Panc1 (cell line): ENCODE results near the gene AIG1.

Experiments used
- POLR2AphosphoS5 ChIP-seq: IDR thresholded peaks from 2 replicates; pipeline ENCODE4 v1.6.1; 2012; ENCODE audit warnings: mild to moderate bottlenecking, low read depth, low read length, moderate library complexity
- REST ChIP-seq, 2 experiments: IDR thresholded peaks; 2 replicates each; pipeline ENCODE4 v1.6.1; 2011 to 2012; ENCODE audit warnings: low read depth in 2 of 2, control low read depth in 1 of 2, low read length in 1 of 2, mild to moderate bottlenecking in 1 of 2, moderate library complexity in 1 of 2; ENCODE audit not compliant: insufficient read depth in 1 of 2
- SIN3A ChIP-seq: IDR thresholded peaks from 2 replicates; pipeline ENCODE4 v1.6.1; 2012; ENCODE audit warnings: low read depth, mild to moderate bottlenecking, low read length, moderate library complexity, borderline replicate concordance; ENCODE audit not compliant: insufficient read depth
- TF ChIP-seq, protein P1 (sequence below): fragments of 450-650 bp; IDR thresholded peaks from 2 replicates; pipeline ENCODE4 v1.5.1; 2017; ENCODE audit warnings: mild to moderate bottlenecking

- no peak for TF ChIP-seq SIN3A
- TF ChIP-seq, protein P1, sequence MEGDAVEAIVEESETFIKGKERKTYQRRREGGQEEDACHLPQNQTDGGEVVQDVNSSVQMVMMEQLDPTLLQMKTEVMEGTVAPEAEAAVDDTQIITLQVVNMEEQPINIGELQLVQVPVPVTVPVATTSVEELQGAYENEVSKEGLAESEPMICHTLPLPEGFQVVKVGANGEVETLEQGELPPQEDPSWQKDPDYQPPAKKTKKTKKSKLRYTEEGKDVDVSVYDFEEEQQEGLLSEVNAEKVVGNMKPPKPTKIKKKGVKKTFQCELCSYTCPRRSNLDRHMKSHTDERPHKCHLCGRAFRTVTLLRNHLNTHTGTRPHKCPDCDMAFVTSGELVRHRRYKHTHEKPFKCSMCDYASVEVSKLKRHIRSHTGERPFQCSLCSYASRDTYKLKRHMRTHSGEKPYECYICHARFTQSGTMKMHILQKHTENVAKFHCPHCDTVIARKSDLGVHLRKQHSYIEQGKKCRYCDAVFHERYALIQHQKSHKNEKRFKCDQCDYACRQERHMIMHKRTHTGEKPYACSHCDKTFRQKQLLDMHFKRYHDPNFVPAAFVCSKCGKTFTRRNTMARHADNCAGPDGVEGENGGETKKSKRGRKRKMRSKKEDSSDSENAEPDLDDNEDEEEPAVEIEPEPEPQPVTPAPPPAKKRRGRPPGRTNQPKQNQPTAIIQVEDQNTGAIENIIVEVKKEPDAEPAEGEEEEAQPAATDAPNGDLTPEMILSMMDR = no peak
- TF ChIP-seq REST (IDR thresholded peaks at IDR 0.05; ENCODE audit: insufficient read depth in 1 of 2, low read depth in 2 of 2, low read length in 1 of 2) = no peak
- no peak for TF ChIP-seq POLR2AphosphoS5
Measured at GRCh38 chr6:143139239-143139784, 78.6 kb downstream of the AIG1 start.
